GM23248 (cell line): ENCODE measurements around the gene ZNF770.
"Not testable (repeated sequence)": the region's sequence is repeated elsewhere in the genome, so short reads cannot be mapped to it uniquely, and the experiment has no call there.

Experiments
- EZH2 ChIP-seq: fragments of 200-600 bp; sonication (generic); IDR thresholded peaks from 2 replicates; pipeline ENCODE4 v1.6.1; 2018; ENCODE audit warnings: antibody characterized with exemption, mild to moderate bottlenecking; ENCODE audit not compliant: insufficient read depth, poor library complexity, severe bottlenecking
- EZH2phosphoT487 ChIP-seq: fragments of 200-600 bp; sonication (generic); IDR thresholded peaks from 2 replicates; pipeline ENCODE4 v1.6.1; 2018; ENCODE audit warnings: antibody characterized with exemption, moderate library complexity, mild to moderate bottlenecking, low read depth; ENCODE audit not compliant: insufficient read depth

GRCh38 chr15:34970098-34970643, 17.9 kb downstream of the ZNF770 start:
- TF ChIP-seq EZH2, EZH2phosphoT487: not testable (repeated sequence)
